Head of caudate nucleus (tissue), 42 donors: Measurements from ENCODE around the gene SPATA3.
A peak's percentile ranks its signal among the peaks of the same experiment; 100 is the strongest.
"Not testable (repeated sequence)": the region's sequence is repeated elsewhere in the genome, so short reads cannot be mapped to it uniquely, and the experiment has no call there.

Experiments
- DNase-seq, 42 donors: peaks; one replicate each; pipeline versions ENCODE4 v3.0.0 to v3.0.0-alpha.2; 2020 to 2021; ENCODE audit warnings: mixed read lengths in 7 of 42
- intact Hi-C: fragments of 100-400 bp; cut with DNase I; formaldehyde crosslinking; loops from one replicate; pipeline ENCODE4 v1.15.0; 2022

The SPATA3 gene

DNA sequence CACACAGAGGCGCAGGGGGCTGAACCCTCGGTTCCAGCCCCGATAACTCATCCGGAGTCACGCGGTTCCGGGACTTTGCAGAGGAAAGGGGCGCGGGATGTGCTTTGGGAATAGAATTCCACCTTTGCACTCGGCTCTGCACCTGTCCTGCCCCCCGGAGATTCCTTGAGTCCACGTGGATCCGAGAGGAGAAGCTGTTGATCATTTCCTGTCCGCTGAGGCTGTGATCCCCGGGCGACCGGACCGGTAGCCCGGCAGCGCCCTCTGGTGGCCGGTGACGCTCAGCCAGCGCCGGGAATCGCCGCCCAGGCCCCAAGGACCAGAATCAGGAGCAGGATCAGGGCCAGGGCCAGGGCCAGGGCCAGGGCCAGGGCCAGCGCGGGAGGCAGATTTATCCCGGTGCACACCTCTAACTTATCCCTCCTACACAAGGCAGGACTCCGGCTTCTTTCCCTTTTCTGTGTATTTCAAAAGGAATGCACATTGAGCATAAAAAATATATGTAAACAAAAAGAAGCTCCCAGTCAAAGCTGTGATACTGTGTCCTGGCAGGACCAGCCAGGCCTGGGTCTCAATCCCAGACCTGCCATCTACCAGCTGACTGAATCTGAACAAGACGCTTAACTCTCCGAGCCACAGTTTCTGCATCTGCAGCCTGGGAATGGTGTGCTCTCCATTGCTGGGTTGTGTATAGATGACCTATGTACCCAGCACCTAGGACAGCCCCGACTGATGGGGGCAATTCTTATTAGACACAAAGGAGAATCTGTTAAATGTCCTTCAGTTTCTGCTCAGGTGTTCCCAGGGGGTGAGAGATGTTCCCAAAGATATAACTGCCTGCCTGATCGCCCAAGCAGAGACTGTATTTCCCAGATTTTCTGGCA lies 8.5 kb upstream of the SPATA3 start:
- intact Hi-C loops: loop anchor here (2.0 to 5.0 kb wide), 2 partner anchors 85 to 165 kb away; no protein-coding TSS in a partner anchor
- peak; percentile 57 to 95 (median 86) for DNase-seq

DNA sequence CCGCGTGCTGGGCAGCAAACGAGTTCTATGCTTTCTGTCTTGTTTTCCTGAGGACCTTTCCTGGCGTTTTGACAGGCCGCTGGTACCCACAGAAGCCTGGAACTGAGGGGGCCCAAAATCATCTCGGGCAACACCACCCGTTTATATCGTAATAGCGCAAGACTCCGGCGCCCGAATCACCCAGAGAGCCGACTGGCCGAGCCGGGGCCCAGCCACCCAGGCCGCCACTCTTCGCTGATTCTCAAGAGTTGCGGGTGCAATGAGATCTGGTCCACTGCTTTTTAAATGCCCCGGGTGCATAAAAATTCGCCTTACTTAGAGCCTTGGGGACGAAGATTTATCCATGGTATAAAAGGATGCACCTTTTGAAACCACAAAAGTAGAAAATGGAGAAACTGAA lies 6.2 kb upstream of the SPATA3 start:
- DNase-seq: no peak
- intact Hi-C loops: loop anchor here (5.0 kb wide), 1 partner anchor 167 kb away; no protein-coding TSS in a partner anchor

DNA sequence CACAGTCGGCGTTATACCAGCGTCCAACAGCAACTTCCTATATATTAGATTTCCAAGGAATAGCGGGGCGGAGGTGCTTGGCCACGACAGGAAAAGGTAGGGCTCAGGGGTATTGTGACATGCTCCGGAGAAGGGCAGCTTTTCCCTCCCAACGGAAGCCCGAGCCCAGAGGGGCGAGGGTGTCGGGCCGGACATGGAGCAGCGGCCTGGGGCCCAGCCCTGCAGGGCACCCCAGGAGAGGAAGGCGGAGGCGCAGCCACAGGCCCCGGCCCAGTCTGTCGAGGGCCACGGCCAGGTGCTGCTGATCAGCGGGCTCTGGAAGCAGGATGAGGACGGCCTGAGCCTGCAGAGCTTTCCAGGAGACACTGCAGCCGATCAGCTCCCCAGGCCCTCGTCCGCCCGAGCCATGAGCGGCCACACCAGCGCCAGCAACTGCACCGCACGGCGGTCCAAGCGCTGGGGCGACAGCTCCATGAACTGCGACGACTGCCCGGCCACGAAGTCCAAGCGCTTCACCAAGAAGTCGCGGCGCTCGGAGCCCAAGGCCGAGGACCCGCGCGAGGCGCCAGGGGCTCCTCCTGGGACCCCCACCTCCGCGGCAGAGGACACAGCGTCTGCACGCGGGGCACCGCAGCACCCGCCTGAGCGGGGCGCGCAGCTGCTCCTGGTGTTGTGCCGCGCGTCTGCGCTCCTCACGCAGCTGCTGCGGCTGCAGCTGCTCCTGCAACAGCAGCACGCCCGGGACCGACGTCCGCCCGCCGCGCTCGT lies 5.6 kb upstream of the SPATA3 start:
- DNase-seq: no peak
- intact Hi-C loops: no loop called here

DNA sequence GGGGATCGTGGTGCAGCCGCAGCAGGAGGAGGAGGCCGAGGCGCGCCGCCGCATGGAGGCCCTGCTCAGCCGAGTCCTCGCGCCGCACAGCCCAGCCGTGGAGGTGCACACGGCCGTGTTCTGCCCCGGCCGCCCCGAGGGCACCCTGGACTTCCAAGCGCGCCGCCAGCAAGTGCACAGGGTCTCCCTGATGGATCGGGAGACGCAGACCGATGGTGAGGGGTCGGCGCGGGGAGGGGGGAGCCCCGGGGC lies 5.1 kb upstream of the SPATA3 start:
- intact Hi-C loops: no loop called here
- DNase-seq: no peak

DNA sequence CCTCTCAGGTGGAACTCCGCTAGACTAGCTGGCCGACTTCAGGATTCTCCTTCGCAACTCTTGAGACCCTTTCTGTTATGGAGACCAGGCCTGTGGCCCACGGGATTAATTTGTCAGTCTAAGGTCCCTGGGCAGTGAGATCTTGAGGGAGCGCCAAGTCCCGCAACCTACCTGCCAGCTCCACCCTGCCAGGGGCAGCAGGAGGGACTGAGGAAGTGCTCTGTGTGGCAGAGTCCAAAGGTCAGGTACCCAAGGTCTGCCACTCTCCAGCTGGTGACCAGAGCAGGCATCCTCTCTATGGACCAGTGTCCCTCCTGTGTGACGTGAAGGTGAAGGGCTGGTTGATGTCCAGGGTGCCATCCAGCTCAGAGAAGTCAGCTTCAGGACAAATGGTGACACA lies 4.3 kb upstream of the SPATA3 start:
- intact Hi-C loops: no loop called here
- no peak for DNase-seq

DNA sequence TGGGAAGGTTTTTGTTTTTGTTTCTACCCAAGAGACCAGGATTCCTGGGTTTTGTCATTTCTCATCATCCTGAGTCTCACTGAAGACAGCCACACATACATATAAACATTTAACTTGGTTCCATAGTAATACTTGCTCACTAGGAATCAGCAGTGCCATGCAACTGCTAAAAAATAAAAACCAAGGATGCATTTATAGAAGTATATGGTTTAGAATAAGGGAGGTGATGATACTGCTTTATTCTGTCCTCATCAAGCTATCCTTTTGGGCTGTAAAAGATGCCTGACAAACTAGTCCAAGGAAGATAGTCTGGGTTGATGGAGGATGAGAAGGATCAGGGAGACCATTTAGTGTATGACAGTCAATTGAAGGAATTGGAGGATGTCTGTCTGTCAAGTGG lies 740 bp downstream of the SPATA3 start:
- no peak for DNase-seq
- intact Hi-C loops: no loop called here

DNA sequence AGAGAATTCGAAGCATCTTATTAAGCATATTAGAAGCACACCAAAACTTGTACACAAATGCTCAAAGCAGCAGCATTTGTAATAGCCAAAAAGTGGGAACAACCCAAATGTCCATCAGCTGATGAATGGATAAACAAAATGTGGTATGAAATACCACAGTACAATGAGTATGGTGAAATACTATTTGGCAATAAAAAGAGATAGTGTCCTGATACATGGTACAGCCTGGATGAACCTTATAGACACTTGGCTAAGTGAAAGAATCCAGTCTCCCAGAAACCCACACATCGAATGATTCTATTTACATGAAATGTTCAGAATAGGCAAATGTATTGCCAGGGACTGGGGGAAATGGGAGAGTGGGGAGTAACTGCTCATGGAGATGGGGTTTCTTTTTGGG lies 3.0 kb downstream of the SPATA3 start:
- DNase-seq: no peak
- intact Hi-C loops: no loop called here

DNA sequence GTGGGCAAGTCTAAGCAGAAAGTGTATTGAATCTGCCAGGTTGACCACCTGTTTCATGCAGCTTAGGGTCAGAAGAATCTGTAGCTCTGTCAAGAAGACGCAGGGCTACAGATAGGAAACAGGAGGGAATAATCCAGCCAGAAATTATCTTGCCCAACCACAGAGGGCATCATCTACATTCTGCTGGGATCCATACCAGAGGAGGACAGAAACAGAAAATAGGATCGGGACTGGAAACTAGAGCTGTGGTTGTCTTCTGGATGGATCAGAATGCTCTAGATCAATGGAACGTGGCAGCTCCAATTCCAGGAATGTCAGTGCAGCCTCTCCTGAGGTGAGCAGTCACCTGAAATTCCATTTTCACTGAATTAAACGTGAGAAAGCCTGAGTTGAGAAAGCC lies 3.6 kb downstream of the SPATA3 start:
- peak in 1 of 42 donors; percentile 22 for DNase-seq

DNA sequence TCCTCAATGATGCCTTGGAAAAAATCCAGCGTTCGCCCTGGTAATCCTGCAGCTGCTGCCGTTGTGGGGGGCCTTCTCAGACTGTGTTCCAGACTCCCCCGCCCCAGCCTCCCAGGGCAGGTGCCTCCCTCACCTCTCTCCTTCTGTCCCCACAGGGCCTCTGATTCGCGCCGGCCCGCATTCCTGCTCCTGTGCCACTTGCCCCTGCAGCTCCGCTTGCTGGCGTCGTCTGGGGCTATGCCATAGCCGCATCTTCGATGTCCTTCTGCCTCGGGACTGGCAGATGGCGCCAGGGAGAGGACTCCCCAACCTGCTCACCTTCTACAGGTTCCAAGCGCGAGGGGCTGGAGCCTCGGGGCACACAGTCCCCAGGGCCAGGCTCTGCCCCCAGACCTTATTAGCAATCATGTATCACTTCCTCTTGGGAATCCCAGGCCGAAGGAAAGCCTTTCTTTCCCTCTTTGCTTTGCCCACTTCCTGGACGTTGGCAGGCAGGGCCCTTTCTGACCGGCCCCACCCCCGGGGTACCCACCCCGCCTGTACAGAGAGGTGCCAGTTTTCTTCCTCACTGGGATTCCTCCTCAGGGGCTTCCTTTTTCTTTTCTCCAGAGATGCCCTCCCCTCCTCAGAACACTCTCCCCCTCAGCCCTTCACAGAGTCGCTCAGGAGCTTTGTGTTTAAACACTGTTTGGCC lies 4.4 kb downstream of the SPATA3 start:
- no peak for DNase-seq
- intact Hi-C loops: no loop called here

More for the DNA sequence above, 3.6 kb downstream of the SPATA3 start:
- intact Hi-C loops: no loop called here

DNA sequence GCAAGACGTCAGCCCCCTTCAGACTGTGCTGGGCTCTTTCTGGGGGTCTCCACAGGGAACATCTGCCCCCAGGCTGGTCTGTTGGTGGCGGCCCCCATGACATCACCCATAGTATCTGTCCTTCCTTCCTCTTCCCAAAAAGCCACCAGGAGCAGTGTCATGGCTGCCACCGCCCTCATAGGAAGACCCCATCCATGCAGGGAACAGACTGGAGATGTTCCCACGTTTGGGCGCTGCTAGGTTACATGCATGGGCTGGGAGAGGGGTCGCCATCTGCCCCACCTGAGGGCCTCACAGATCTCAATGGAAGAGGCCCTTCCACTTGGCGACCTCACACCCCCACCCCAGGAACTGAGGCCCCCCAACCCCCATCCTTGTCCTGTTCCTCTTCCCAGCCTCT lies 5.1 kb downstream of the SPATA3 start:
- intact Hi-C loops: no loop called here
- no peak for DNase-seq

DNA sequence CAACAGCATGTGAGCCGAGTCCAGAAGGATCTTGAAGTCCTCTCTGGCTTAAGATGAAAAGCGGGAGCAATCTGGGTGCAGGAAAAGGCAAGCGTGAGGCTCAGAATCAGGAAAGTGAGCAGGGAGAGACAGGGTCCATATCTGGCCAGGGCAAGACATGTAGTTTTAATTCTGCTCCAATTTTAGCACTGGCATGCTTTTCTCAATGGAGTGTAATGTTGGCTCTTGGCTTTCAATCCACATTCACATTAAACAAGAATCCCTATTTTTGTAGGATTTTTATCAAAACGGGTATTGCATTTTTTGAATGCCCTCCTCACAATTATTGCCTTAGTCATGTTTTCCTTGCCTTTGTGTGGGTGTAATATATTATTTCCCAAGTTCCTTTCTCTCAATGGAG lies 6.0 kb downstream of the SPATA3 start:
- no peak for DNase-seq
- intact Hi-C loops: no loop called here

DNA sequence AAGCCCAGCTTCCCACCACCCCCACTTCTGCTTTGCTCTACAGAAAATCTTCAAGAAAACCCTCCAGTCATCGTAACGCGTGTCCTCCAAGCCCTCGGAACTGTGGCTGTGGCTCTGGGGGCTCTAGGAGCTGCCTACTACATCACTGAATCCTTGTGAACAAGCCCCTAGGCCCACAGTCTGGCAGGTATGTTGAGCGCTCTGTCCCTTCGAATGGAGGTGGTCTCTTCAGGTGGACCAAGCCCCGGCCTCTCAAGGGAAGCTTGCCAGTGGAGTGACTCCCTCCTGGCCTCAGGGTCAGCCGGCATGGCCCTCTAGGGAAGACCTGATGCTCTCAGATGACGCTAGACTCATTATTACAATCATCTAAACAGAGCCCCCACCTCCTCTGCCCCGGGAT lies 6.7 kb downstream of the SPATA3 start:
- DNase-seq: no peak
- intact Hi-C loops: no loop called here

DNA sequence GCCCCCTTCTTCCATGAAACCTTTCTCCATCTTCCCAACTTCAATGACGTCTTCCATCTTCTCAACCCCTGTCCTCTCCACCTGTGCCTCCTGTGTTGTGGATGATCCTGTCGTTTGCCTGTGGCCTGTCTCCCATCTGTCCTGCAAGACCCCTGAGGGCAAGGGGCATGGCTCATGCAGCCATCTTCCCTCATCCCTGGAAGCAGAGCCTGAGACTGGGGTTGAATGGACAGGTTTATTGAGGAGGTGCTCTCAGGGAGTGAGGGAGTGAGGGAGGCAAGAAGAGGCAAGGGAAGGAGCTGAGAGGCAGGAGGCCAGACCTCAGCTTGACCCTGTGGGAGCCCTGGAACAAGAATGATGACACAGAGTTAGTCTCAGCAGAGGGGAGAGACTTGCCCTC lies 7.3 kb downstream of the SPATA3 start:
- no peak for DNase-seq

DNA sequence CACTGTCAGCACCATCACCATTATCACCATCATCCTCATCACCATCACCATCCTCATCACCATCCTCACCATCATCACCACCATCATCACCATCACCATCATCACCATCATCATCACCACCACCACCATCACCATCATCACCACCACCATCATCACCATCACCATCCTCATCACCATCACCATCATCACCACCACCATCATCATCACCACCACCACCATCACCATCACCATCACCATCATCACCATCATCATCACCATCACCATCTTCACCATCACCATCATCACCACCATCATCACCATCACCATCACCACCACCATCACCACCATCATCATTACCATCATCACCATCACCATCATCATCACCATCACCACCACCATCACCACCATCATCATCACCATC lies 9.0 kb downstream of the SPATA3 start:
- intact Hi-C loops, DNase-seq: not testable (repeated sequence)

More for the DNA sequence above, 7.3 kb downstream of the SPATA3 start:
- intact Hi-C loops: no loop called here

DNA sequence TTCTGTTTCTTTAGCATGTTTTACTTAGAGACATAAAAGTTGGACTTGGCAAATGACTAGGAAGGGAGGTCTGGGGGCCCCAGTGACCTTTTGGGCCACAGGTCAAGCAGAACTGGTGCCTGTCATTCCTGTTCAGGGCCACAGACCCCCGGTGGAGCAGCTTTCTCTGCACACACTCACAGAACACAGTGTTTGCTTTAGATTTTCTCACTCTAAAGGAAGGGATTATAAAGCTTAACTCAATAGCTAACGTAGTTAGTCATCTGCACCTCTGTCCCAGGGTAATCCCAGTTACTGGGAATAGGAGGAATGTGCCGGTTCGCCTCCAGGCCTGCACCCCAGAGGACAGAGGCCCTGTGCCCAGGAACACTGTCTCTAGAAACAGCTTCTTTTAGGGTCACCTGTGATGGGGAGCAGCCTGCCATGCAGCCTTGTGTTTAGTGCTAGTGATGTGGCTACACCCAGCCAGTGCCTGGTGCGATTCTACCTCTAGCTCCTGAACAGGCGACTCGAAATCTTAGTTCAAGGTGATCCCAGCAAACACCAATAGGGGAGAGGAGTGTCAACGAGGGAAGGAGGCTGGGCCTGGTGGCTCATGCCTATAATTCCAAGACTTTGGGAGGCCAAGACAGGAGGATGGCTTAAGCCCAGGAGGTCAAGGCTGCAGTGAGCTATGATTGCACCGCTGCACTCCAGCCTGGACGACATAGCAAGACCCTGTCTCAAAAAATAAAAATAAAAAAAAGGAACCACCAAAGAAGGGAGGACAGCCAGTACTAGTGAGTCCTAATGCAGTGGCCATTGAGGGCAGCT lies 11.6 kb downstream of the SPATA3 start:
- intact Hi-C loops: no loop called here
- DNase-seq: no peak

DNA sequence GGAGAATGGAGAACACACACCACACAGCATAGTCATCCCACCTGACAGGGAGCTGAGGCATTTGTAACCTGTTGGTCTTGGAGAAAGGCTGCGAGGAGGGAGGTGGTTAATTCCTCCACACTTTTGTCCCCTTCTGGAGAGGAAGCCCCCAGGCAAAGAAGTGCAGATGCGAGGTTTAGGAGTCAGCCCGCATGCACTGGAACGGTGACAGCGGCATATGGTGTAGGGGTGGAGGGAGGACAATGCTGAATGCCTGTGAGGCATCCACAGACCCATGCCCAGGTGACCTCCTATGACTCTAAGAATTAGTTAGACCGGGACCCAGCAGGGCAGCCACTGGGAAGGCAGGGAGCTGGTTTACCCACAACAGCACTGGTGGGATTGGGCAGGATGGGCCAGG lies 12.2 kb downstream of the SPATA3 start:
- no peak for DNase-seq
- intact Hi-C loops: no loop called here

DNA sequence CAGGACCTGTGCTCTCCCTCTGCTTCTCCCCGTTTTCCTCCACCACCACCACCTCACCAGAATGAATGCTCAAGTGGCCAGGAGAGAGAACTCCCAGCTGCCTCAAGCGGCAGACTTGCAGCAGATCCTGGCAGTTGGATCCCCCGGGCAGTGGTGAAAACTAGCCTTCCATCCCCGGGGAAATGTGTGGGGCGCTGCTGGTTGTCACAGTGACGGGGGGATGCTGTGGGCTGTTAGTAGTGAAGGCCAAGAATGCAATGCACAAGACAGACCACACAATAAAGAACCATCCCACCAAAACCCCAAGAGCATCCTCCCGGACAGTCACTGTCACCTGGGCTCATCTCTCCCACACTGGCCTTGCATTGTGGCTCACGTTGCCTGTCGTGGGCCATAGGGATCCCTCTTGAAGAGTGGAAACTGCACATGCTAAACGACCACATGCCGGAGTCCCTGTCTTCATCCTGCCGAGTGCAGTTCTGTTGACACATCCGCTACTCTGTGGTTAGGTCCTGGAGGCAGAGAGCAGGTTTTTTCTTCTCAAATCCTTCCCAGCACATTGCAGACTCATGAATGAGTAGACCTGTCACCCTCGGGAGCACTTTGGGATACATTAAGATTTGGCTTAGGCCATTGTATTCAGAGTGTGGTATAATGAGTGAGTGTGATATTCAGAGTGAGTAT lies 13.5 kb downstream of the SPATA3 start:
- intact Hi-C loops: no loop called here

DNA sequence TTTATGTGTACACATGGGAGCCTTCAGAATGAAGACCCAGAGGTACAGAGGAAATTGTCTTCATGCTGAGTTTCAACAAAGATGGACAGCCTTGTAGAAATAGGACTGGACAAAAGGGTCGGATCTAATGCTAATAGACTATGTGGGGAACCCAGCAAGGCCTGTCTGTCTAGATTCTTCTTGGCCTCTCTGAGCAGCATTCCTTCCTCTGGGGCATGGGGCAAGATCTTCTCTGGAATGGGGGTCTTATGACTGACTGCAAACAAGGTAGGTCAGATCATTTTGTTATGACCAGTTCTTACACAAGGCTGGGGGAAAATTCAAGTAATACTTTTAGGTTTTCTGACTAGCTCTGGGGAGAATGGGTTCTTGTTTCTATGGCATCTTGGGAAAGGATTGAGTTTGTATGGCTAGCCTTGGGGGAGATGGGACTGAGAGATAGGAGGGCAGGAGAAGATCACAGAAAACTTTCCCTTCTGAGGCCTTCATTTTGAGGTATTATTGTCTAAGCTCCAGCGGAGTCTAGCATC lies 14.3 kb downstream of the SPATA3 start:
- intact Hi-C loops: no loop called here

More for the DNA sequence above, 13.5 kb downstream of the SPATA3 start:
- no peak for DNase-seq

More for the DNA sequence above, 14.3 kb downstream of the SPATA3 start:
- no peak for DNase-seq
